ENCODE measurements around the gene MSL3. TPM values are rescaled to one million over a fixed set of nuclear protein-coding genes. Genes with fewer than 3 reads are reported as not detected.
A peak's percentile ranks its signal among the peaks of the same experiment; 100 is the strongest.

Gene MSL3
- total RNA-seq, 3 donors from 2014 or later (not counting 1 experiment from before 2014, with no cell fraction given): 63.0 to 64.9 (median 63.3) TPM

GRCh38 chrX:11758400-11759171, 549 bp downstream of the MSL3 start:
- peak overlapping the region; percentile 91 to 95 for H3K27ac Mint-ChIP-seq
- H3K4me1 Mint-ChIP-seq: peaks cover 15 to 23% of the 10 kb centered on the region in 2 donors
- H3K36me3 Mint-ChIP-seq: peaks cover 2% of the 10 kb centered on the region
- no peaks in the 10 kb centered on the region for H3K9me3 ChIP-seq (ENCODE audit: control insufficient read depth, insufficient read depth, low read length)
- H3K9me3 Mint-ChIP-seq: no peaks in the 10 kb centered on the region
- peak overlapping the region; percentile 86 for H3K27ac ChIP-seq (ENCODE audit: low read length)
- H3K4me1 ChIP-seq (ENCODE audit: control insufficient read depth, insufficient read depth, low read length): peaks cover 14% of the 10 kb centered on the region
- H3K27me3 ChIP-seq (ENCODE audit: control insufficient read depth, insufficient read depth, low read length): no peaks in the 10 kb centered on the region
- intact Hi-C loops (cut with micrococcal nuclease): loop anchor here (1.0 kb wide), 2 partner anchors 12 to 647 kb away; partner anchors contain the start of gene HCCS
- peaks cover 3 to 4% of the 10 kb centered on the region in 2 donors for H3K27me3 Mint-ChIP-seq (ENCODE audit: low read depth in 2 of 2)
- peak; percentile 72 for TF ChIP-seq CTCF (IDR thresholded peaks at IDR 0.05)
- peaks cover 14% of the 10 kb centered on the region for H3K36me3 ChIP-seq (ENCODE audit: control insufficient read depth, insufficient read depth, low read length)
- DNase-seq (peak; percentile 80 to 93), ATAC-seq (peak; percentile 70 to 89 (median 76))
- under 1% methylated on average over 66 of the region's 66 CpGs for WGBS (ENCODE audit: insufficient coverage)
- H3K4me3 ChIP-seq (ENCODE audit: low read length): peak overlapping the region; percentile 96
- H3K4me3 Mint-ChIP-seq: peak overlapping the region; percentile 91

GRCh38 chrX:11759172-11759460, 1.1 kb downstream of the MSL3 start:
- no peaks in the 10 kb centered on the region for H3K9me3 Mint-ChIP-seq
- no peak for TF ChIP-seq CTCF (IDR thresholded peaks at IDR 0.05)
- intact Hi-C loops (cut with micrococcal nuclease): loop anchor here (1.0 kb wide), 1 partner anchor 648 kb away; the partner anchor contains the start of gene HCCS

GRCh38 chrX:11759461-11760311, 1.6 kb downstream of the MSL3 start:
- Mint-ChIP-seq H3K4me3 (peak overlapping the region; percentile 91), H3K9me3 (no peaks in the 10 kb centered on the region), H3K4me1 (peaks cover 23 to 27% of the 10 kb centered on the region in 2 donors), H3K36me3 (peaks cover 6% of the 10 kb centered on the region), H3K27ac (peak overlapping the region; percentile 91 to 95), H3K27me3 (ENCODE audit: low read depth in 2 of 2) (no peaks in the 10 kb centered on the region)
- peaks cover 24% of the 10 kb centered on the region for H3K36me3 ChIP-seq (ENCODE audit: control insufficient read depth, insufficient read depth, low read length)
- H3K27ac ChIP-seq (ENCODE audit: low read length): peak overlapping the region; percentile 86
- DNase-seq (peak; percentile 54 to 89), ATAC-seq (peak; percentile 79 to 90 (median 79))
- no peaks in the 10 kb centered on the region for H3K27me3 ChIP-seq (ENCODE audit: control insufficient read depth, insufficient read depth, low read length)
- no peak for TF ChIP-seq CTCF (IDR thresholded peaks at IDR 0.05)
- H3K4me1 ChIP-seq (ENCODE audit: control insufficient read depth, insufficient read depth, low read length): peaks cover 14% of the 10 kb centered on the region
- H3K9me3 ChIP-seq (ENCODE audit: control insufficient read depth, insufficient read depth, low read length): no peaks in the 10 kb centered on the region
- intact Hi-C loops (cut with micrococcal nuclease): loop anchor here (1.0 kb wide), 1 partner anchor 648 kb away; the partner anchor contains the start of gene HCCS
- whole genome bisulfite sequencing (ENCODE audit: insufficient coverage): 0% methylated on average over 8 of the region's 13 CpGs
- peak overlapping the region; percentile 96 for H3K4me3 ChIP-seq (ENCODE audit: low read length)

More at GRCh38 chrX:11759172-11759460, 1.1 kb downstream of the MSL3 start:
- H3K36me3 Mint-ChIP-seq: peaks cover 6% of the 10 kb centered on the region
- peaks cover 19 to 27% of the 10 kb centered on the region in 2 donors for H3K4me1 Mint-ChIP-seq
- peaks cover 14% of the 10 kb centered on the region for H3K4me1 ChIP-seq (ENCODE audit: control insufficient read depth, insufficient read depth, low read length)
- H3K9me3 ChIP-seq (ENCODE audit: control insufficient read depth, insufficient read depth, low read length): no peaks in the 10 kb centered on the region
- H3K27ac ChIP-seq (ENCODE audit: low read length): peak overlapping the region; percentile 86
- peak overlapping the region; percentile 96 for H3K4me3 ChIP-seq (ENCODE audit: low read length)
- no peaks in the 10 kb centered on the region for H3K27me3 Mint-ChIP-seq (ENCODE audit: low read depth in 2 of 2)
- peak overlapping the region; percentile 91 for H3K4me3 Mint-ChIP-seq
- H3K36me3 ChIP-seq (ENCODE audit: control insufficient read depth, insufficient read depth, low read length): peaks cover 18% of the 10 kb centered on the region
- no peaks in the 10 kb centered on the region for H3K27me3 ChIP-seq (ENCODE audit: control insufficient read depth, insufficient read depth, low read length)
- ATAC-seq: no peak
- peak overlapping the region; percentile 91 to 95 for H3K27ac Mint-ChIP-seq
- DNase-seq: peak in 1 of 2 donors; percentile 15
- 0% methylated on average over 4 of the region's 7 CpGs for WGBS (ENCODE audit: insufficient coverage)
